MM.1S (cell line): Measurements from ENCODE around the gene MAG.

Source experiments
- CTCF ChIP-seq: fragments of 300-600 bp; sonication (generic); IDR thresholded peaks from 2 replicates; pipeline ENCODE4 v1.5.1; 2016; ENCODE audit warnings: antibody characterized with exemption, low read length, mixed read lengths
- EZH2phosphoT487 ChIP-seq: fragments of 300-600 bp; sonication (generic); IDR thresholded peaks from 2 replicates; pipeline ENCODE4 v1.6.1; 2018; ENCODE audit warnings: antibody characterized with exemption, low read length

GRCh38 chr19:35321291-35321690 lies 29.3 kb downstream of the MAG start:
- TF ChIP-seq CTCF (no peak), EZH2phosphoT487 (no peak)
